Cardiac fibroblast (primary cell): ENCODE data around the gene MAP3K1.

Source experiments
- DNase-seq, 2 donors: peaks; one replicate each; pipeline versions ENCODE4 v3.0.0 to v3.0.0-alpha.2; 2010; ENCODE audit warnings: low read depth in 2 of 2
- H3K4me3 ChIP-seq, 2 donors: replicated peaks in 1 of 2; 1 replicate in 1 of 2; 2 replicates in 1 of 2; pipeline ENCODE4 v1.5.1; 2011; ENCODE audit warnings: low read depth in 2 of 2, low read length in 2 of 2, mild to moderate bottlenecking in 2 of 2, moderate library complexity in 1 of 2
- CTCF ChIP-seq: IDR thresholded peaks from one replicate; pipeline ENCODE4 v1.5.1; 2011; ENCODE audit warnings: low read depth, mild to moderate bottlenecking, low read length, inconsistent platforms

Gene MAP3K1

GRCh38 chr5:56822981-56823380 lies 7.6 kb downstream of the MAP3K1 start:
- no peak overlapping the region for H3K4me3 ChIP-seq
- DNase-seq, result no peak
- no peak for TF ChIP-seq CTCF

- no peak for TF ChIP-seq CTCF
- no peak for DNase-seq
- H3K4me3 ChIP-seq, result no peak overlapping the region
Observed at GRCh38 chr5:56824019-56824418, 8.7 kb downstream of the MAP3K1 start.

GRCh38 chr5:56825222-56825824 lies 10.0 kb downstream of the MAP3K1 start:
- TF ChIP-seq CTCF, result no peak
- no peak for DNase-seq
- no peak overlapping the region for H3K4me3 ChIP-seq

GRCh38 chr5:56827049-56827448 lies 11.7 kb downstream of the MAP3K1 start:
- TF ChIP-seq CTCF, result peak; percentile 31
- no peak overlapping the region for H3K4me3 ChIP-seq
- DNase-seq, result no peak

GRCh38 chr5:56827924-56828323 lies 12.6 kb downstream of the MAP3K1 start:
- no peak overlapping the region for H3K4me3 ChIP-seq
- TF ChIP-seq CTCF, result no peak
- DNase-seq, result no peak

GRCh38 chr5:56829137-56829908 lies 14.0 kb downstream of the MAP3K1 start:
- no peak for TF ChIP-seq CTCF
- no peak overlapping the region for H3K4me3 ChIP-seq
- no peak for DNase-seq

- TF ChIP-seq CTCF, result no peak
- H3K4me3 ChIP-seq, result no peak overlapping the region
- no peak for DNase-seq
Observed at GRCh38 chr5:56831773-56832172, 16.4 kb downstream of the MAP3K1 start.
